ENCODE measurements around the gene ETS2.

GRCh38 chr21:38775733-38776132, 30.0 kb upstream of the ETS2 start:
- TF ChIP-seq, protein P1, sequence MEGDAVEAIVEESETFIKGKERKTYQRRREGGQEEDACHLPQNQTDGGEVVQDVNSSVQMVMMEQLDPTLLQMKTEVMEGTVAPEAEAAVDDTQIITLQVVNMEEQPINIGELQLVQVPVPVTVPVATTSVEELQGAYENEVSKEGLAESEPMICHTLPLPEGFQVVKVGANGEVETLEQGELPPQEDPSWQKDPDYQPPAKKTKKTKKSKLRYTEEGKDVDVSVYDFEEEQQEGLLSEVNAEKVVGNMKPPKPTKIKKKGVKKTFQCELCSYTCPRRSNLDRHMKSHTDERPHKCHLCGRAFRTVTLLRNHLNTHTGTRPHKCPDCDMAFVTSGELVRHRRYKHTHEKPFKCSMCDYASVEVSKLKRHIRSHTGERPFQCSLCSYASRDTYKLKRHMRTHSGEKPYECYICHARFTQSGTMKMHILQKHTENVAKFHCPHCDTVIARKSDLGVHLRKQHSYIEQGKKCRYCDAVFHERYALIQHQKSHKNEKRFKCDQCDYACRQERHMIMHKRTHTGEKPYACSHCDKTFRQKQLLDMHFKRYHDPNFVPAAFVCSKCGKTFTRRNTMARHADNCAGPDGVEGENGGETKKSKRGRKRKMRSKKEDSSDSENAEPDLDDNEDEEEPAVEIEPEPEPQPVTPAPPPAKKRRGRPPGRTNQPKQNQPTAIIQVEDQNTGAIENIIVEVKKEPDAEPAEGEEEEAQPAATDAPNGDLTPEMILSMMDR (IDR thresholded peaks at IDR 0.05) = no peak
- no peak for TF ChIP-seq EZH2 (IDR thresholded peaks at IDR 0.05; ENCODE audit: borderline replicate concordance, insufficient read depth, low read depth, low read length, poor library complexity, severe bottlenecking)
